ENCODE results near the gene JPT1. TPM values are rescaled to one million over a fixed set of nuclear protein-coding genes. Genes with fewer than 3 reads are reported as not detected.
A peak's percentile ranks its signal among the peaks of the same experiment; 100 is the strongest.
"Not testable (repeated sequence)": the region's sequence is repeated elsewhere in the genome, so short reads cannot be mapped to it uniquely, and the experiment has no call there.

Gene JPT1
- polyA plus RNA-seq, 1 donor, result 283 TPM

GRCh38 chr17:75158480-75158879 is 4.2 kb upstream of the JPT1 start:
- not testable (repeated sequence) for DNase-seq (ENCODE audit: low read depth)

- no peak for DNase-seq (ENCODE audit: low read depth)
These were observed 884 bp upstream of the JPT1 start for GRCh38 chr17:75155191-75155601.

- DNase-seq (ENCODE audit: low read depth), result no peak
These were observed 525 bp downstream of the JPT1 start for GRCh38 chr17:75153780-75154194.

- DNase-seq (ENCODE audit: low read depth), result no peak
These were observed 1.2 kb downstream of the JPT1 start for GRCh38 chr17:75152922-75153779.

- no peak for DNase-seq (ENCODE audit: low read depth)
These were observed 1.8 kb downstream of the JPT1 start for GRCh38 chr17:75152523-75152921.

GRCh38 chr17:75151930-75152329 is 2.4 kb downstream of the JPT1 start:
- DNase-seq (ENCODE audit: low read depth), result no peak

- no peak for DNase-seq (ENCODE audit: low read depth)
These were observed 6.3 kb downstream of the JPT1 start for GRCh38 chr17:75147878-75148546.

GRCh38 chr17:75146592-75146991 is 7.7 kb downstream of the JPT1 start:
- no peak for DNase-seq (ENCODE audit: low read depth)

GRCh38 chr17:75144816-75145512 is 9.3 kb downstream of the JPT1 start:
- no peak for DNase-seq (ENCODE audit: low read depth)

- DNase-seq (ENCODE audit: low read depth), result no peak
These were observed 11.9 kb downstream of the JPT1 start for GRCh38 chr17:75142236-75142971.

GRCh38 chr17:75138519-75138918 is 15.8 kb downstream of the JPT1 start:
- no peak for DNase-seq (ENCODE audit: low read depth)

GRCh38 chr17:75137762-75138161 is 16.6 kb downstream of the JPT1 start:
- DNase-seq (ENCODE audit: low read depth), result not testable (repeated sequence)

GRCh38 chr17:75135946-75136345 is 18.4 kb downstream of the JPT1 start:
- no peak for DNase-seq (ENCODE audit: low read depth)

GRCh38 chr17:75135452-75135851 is 18.9 kb downstream of the JPT1 start:
- no peak for DNase-seq (ENCODE audit: low read depth)

- not testable (repeated sequence) for DNase-seq (ENCODE audit: low read depth)
These were observed 20.5 kb downstream of the JPT1 start for GRCh38 chr17:75133607-75134347.

- no peak for DNase-seq (ENCODE audit: low read depth)
These were observed 21.3 kb downstream of the JPT1 start for GRCh38 chr17:75133001-75133400.

GRCh38 chr17:75132018-75133000 is 22.0 kb downstream of the JPT1 start:
- DNase-seq (ENCODE audit: low read depth), result not testable (repeated sequence)

GRCh38 chr17:75131278-75132017 is 22.9 kb downstream of the JPT1 start, which contains the start of gene NT5C:
NT5C (minus strand) TSS chr17:75131742; CDS start chr17:75131707, 35 bp downstream.
- DNase-seq (ENCODE audit: low read depth), result peak; percentile 46

Measured in forelimb muscle (tissue), 1 donor.